VCaP (cell line): Measurements from ENCODE around the gene IFI27L2.

Source experiments
- H3K27ac ChIP-seq: fragments of 450-650 bp; 2 replicates; pipeline ENCODE4 v1.5.1; 2017
- CTCF ChIP-seq: fragments of 450-650 bp; conservative IDR thresholded peaks from 2 replicates; pipeline ENCODE4 v1.5.1; 2017; ENCODE audit warnings: mild to moderate bottlenecking, moderate library complexity

IFI27L2 gene

GRCh38 chr14:94152676-94153075 lies 23.3 kb upstream of the IFI27L2 start:
- H3K27ac ChIP-seq = no peak overlapping the region
- no peak for TF ChIP-seq CTCF

- no peak for TF ChIP-seq CTCF
Observed at GRCh38 chr14:94145902-94146527, 16.6 kb upstream of the IFI27L2 start.

GRCh38 chr14:94144765-94145164 lies 15.4 kb upstream of the IFI27L2 start:
- no peak for TF ChIP-seq CTCF
- H3K27ac ChIP-seq = no peak overlapping the region

More at GRCh38 chr14:94145902-94146527, 16.6 kb upstream of the IFI27L2 start:
- H3K27ac ChIP-seq = no peak overlapping the region

- no peak for TF ChIP-seq CTCF
- no peak overlapping the region for H3K27ac ChIP-seq
Observed at GRCh38 chr14:94143711-94144110, 14.3 kb upstream of the IFI27L2 start.

- H3K27ac ChIP-seq = no peak overlapping the region
- TF ChIP-seq CTCF = 0 out of 2 replicates have a peak, but pooled peaks have one; percentile 25
Observed at GRCh38 chr14:94143239-94143638, 13.8 kb upstream of the IFI27L2 start.

GRCh38 chr14:94142836-94143235 lies 13.4 kb upstream of the IFI27L2 start:
- TF ChIP-seq CTCF = no peak
- H3K27ac ChIP-seq = no peak overlapping the region

GRCh38 chr14:94142247-94142646 lies 12.8 kb upstream of the IFI27L2 start:
- no peak overlapping the region for H3K27ac ChIP-seq
- TF ChIP-seq CTCF = no peak
